SH-SY5Y (cell line): ENCODE measurements around the gene CD244.

ENCODE experiments used
- GATA2 ChIP-seq: IDR thresholded peaks from 2 replicates; pipeline ENCODE4 v1.6.1; 2011; ENCODE audit warnings: mild to moderate bottlenecking, low read depth, low read length
- GATA3 ChIP-seq: IDR thresholded peaks from 2 replicates; pipeline ENCODE4 v1.6.1; 2011; ENCODE audit warnings: low read depth, mild to moderate bottlenecking, low read length, moderate library complexity

DNA sequence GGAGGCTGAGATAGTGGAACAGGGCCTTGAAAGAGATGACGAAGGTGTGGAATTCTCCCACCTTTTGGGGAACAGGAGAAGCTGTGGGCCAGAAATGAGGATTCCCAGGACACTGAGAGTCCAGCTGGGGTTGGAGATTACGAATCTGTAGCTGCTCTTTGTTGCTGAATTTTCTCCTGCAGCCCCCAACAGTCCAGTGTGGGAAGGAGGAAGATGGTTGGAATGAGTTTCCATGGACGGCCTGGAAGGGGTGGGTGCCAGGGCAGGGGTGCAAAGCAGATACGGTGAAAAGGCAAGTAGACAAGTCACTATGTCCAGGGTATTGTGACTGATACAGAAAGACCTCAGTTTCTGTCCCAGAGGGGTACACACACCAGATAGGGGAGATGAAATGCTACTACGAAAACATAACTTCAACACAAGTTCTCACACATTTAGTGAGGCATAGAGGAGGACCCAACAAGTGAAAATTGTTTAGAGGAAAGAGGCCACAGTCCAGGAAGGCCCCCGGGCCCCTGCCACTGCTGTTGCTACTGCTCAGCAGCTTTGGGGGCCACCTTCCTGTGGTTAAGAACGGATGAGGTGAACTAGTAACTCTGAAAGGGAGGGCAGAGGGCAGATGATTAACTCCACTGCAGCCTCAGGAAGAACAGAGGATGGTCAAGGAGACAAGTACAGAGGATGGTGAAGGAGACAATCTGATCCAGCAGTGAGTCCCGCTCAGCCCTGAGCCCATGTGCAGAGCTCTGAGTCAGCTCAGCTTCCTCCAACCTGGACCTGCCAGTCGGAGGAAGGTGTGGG is 7.3 kb downstream of the CD244 start:
- TF ChIP-seq GATA3: no peak
- TF ChIP-seq GATA2: no peak
